ENCODE data around the gene MRPS27.

Gene MRPS27

GRCh38 chr5:72276219-72276752, 43.8 kb downstream of the MRPS27 start:
- H3K4me1 ChIP-seq (ENCODE audit: control insufficient read depth, insufficient read depth, low read length): no peaks in the 10 kb centered on the region
- H3K9me3 ChIP-seq (ENCODE audit: control insufficient read depth, insufficient read depth, low read depth, low read length): no peaks in the 10 kb centered on the region
- H3K27me3 ChIP-seq (ENCODE audit: control insufficient read depth, insufficient read depth, low read length): no peaks in the 10 kb centered on the region
- peaks cover 18% of the 10 kb centered on the region for H3K36me3 ChIP-seq (ENCODE audit: control insufficient read depth, insufficient read depth, low read length)
- H3K4me3 ChIP-seq (ENCODE audit: low read depth, low read length): no peak overlapping the region
- no peak overlapping the region for H3K27ac ChIP-seq (ENCODE audit: low read depth, low read length)
- H3K9ac ChIP-seq (ENCODE audit: low read length): no peak overlapping the region

- H3K9me3 ChIP-seq (ENCODE audit: control insufficient read depth, insufficient read depth, low read depth, low read length): no peaks in the 10 kb centered on the region
- H3K27me3 ChIP-seq (ENCODE audit: control insufficient read depth, insufficient read depth, low read length): no peaks in the 10 kb centered on the region
- H3K9ac ChIP-seq (ENCODE audit: low read length): no peak overlapping the region
- peaks cover 9% of the 10 kb centered on the region for H3K36me3 ChIP-seq (ENCODE audit: control insufficient read depth, insufficient read depth, low read length)
- no peak overlapping the region for H3K27ac ChIP-seq (ENCODE audit: low read depth, low read length)
- H3K4me1 ChIP-seq (ENCODE audit: control insufficient read depth, insufficient read depth, low read length): peaks cover 4% of the 10 kb centered on the region
- no peak overlapping the region for H3K4me3 ChIP-seq (ENCODE audit: low read depth, low read length)
Measured at GRCh38 chr5:72273547-72273946, 46.5 kb downstream of the MRPS27 start.

GRCh38 chr5:72272398-72272797, 47.6 kb downstream of the MRPS27 start:
- peaks cover 5% of the 10 kb centered on the region; the same call in 1 of the 2 replicates for H3K36me3 ChIP-seq (ENCODE audit: control insufficient read depth, insufficient read depth, low read length)
- no peak overlapping the region for H3K4me3 ChIP-seq (ENCODE audit: low read depth, low read length)
- no peak overlapping the region for H3K27ac ChIP-seq (ENCODE audit: low read depth, low read length)
- H3K4me1 ChIP-seq (ENCODE audit: control insufficient read depth, insufficient read depth, low read length): peaks cover 4% of the 10 kb centered on the region
- H3K9me3 ChIP-seq (ENCODE audit: control insufficient read depth, insufficient read depth, low read depth, low read length): no peaks in the 10 kb centered on the region
- H3K9ac ChIP-seq (ENCODE audit: low read length): no peak overlapping the region
- no peaks in the 10 kb centered on the region for H3K27me3 ChIP-seq (ENCODE audit: control insufficient read depth, insufficient read depth, low read length)

GRCh38 chr5:72271702-72272101, 48.3 kb downstream of the MRPS27 start:
- H3K9ac ChIP-seq (ENCODE audit: low read length): no peak overlapping the region
- no peak overlapping the region for H3K27ac ChIP-seq (ENCODE audit: low read depth, low read length)
- H3K27me3 ChIP-seq (ENCODE audit: control insufficient read depth, insufficient read depth, low read length): no peaks in the 10 kb centered on the region
- H3K36me3 ChIP-seq (ENCODE audit: control insufficient read depth, insufficient read depth, low read length): peaks cover 5% of the 10 kb centered on the region; the same call in 1 of the 2 replicates
- peaks cover 4% of the 10 kb centered on the region for H3K4me1 ChIP-seq (ENCODE audit: control insufficient read depth, insufficient read depth, low read length)
- no peak overlapping the region for H3K4me3 ChIP-seq (ENCODE audit: low read depth, low read length)
- no peaks in the 10 kb centered on the region for H3K9me3 ChIP-seq (ENCODE audit: control insufficient read depth, insufficient read depth, low read depth, low read length)

GRCh38 chr5:72270037-72270436, 50.0 kb downstream of the MRPS27 start:
- H3K27ac ChIP-seq (ENCODE audit: low read depth, low read length): no peak overlapping the region
- H3K4me1 ChIP-seq (ENCODE audit: control insufficient read depth, insufficient read depth, low read length): peaks cover 4% of the 10 kb centered on the region
- peaks cover 5% of the 10 kb centered on the region; the same call in 1 of the 2 replicates for H3K36me3 ChIP-seq (ENCODE audit: control insufficient read depth, insufficient read depth, low read length)
- H3K27me3 ChIP-seq (ENCODE audit: control insufficient read depth, insufficient read depth, low read length): no peaks in the 10 kb centered on the region
- H3K9ac ChIP-seq (ENCODE audit: low read length): no peak overlapping the region
- no peak overlapping the region for H3K4me3 ChIP-seq (ENCODE audit: low read depth, low read length)
- H3K9me3 ChIP-seq (ENCODE audit: control insufficient read depth, insufficient read depth, low read depth, low read length): no peaks in the 10 kb centered on the region

GRCh38 chr5:72269411-72269780, 50.6 kb downstream of the MRPS27 start:
- Histone ChIP-seq H3K9me3 (ENCODE audit: control insufficient read depth, insufficient read depth, low read depth, low read length) (no peaks in the 10 kb centered on the region), H3K4me3 (ENCODE audit: low read depth, low read length) (no peak overlapping the region), H3K36me3 (ENCODE audit: control insufficient read depth, insufficient read depth, low read length) (peaks cover 5% of the 10 kb centered on the region; the same call in 1 of the 2 replicates), H3K4me1 (ENCODE audit: control insufficient read depth, insufficient read depth, low read length) (peaks cover 4% of the 10 kb centered on the region), H3K27ac (ENCODE audit: low read depth, low read length) (no peak overlapping the region), H3K27me3 (ENCODE audit: control insufficient read depth, insufficient read depth, low read length) (no peaks in the 10 kb centered on the region), H3K9ac (ENCODE audit: low read length) (no peak overlapping the region)

GRCh38 chr5:72268753-72269410, 51.2 kb downstream of the MRPS27 start:
- H3K27me3 ChIP-seq (ENCODE audit: control insufficient read depth, insufficient read depth, low read length): no peaks in the 10 kb centered on the region

GRCh38 chr5:72268260-72268659, 51.8 kb downstream of the MRPS27 start:
- peaks cover 4% of the 10 kb centered on the region for H3K4me1 ChIP-seq (ENCODE audit: control insufficient read depth, insufficient read depth, low read length)
- H3K27ac ChIP-seq (ENCODE audit: low read depth, low read length): no peak overlapping the region
- 0 out of 2 replicates have a peak, but pooled peaks cover under 1% of the 10 kb centered on the region for H3K36me3 ChIP-seq (ENCODE audit: control insufficient read depth, insufficient read depth, low read length)
- no peak overlapping the region for H3K4me3 ChIP-seq (ENCODE audit: low read depth, low read length)
- H3K9ac ChIP-seq (ENCODE audit: low read length): no peak overlapping the region
- H3K27me3 ChIP-seq (ENCODE audit: control insufficient read depth, insufficient read depth, low read length): no peaks in the 10 kb centered on the region
- no peaks in the 10 kb centered on the region for H3K9me3 ChIP-seq (ENCODE audit: control insufficient read depth, insufficient read depth, low read depth, low read length)

More at GRCh38 chr5:72268753-72269410, 51.2 kb downstream of the MRPS27 start:
- Histone ChIP-seq H3K36me3 (ENCODE audit: control insufficient read depth, insufficient read depth, low read length) (0 out of 2 replicates have a peak, but pooled peaks cover 3% of the 10 kb centered on the region), H3K4me1 (ENCODE audit: control insufficient read depth, insufficient read depth, low read length) (peaks cover 4% of the 10 kb centered on the region), H3K27ac (ENCODE audit: low read depth, low read length) (no peak overlapping the region), H3K4me3 (ENCODE audit: low read depth, low read length) (no peak overlapping the region), H3K9ac (ENCODE audit: low read length) (no peak overlapping the region), H3K9me3 (ENCODE audit: control insufficient read depth, insufficient read depth, low read depth, low read length) (no peaks in the 10 kb centered on the region)

- no peaks in the 10 kb centered on the region for H3K9me3 ChIP-seq (ENCODE audit: control insufficient read depth, insufficient read depth, low read depth, low read length)
- no peak overlapping the region for H3K9ac ChIP-seq (ENCODE audit: low read length)
- no peak overlapping the region for H3K4me3 ChIP-seq (ENCODE audit: low read depth, low read length)
- H3K27me3 ChIP-seq (ENCODE audit: control insufficient read depth, insufficient read depth, low read length): no peaks in the 10 kb centered on the region
- H3K36me3 ChIP-seq (ENCODE audit: control insufficient read depth, insufficient read depth, low read length): no peaks in the 10 kb centered on the region
- H3K4me1 ChIP-seq (ENCODE audit: control insufficient read depth, insufficient read depth, low read length): peaks cover 4% of the 10 kb centered on the region
- no peak overlapping the region for H3K27ac ChIP-seq (ENCODE audit: low read depth, low read length)
Measured at GRCh38 chr5:72267685-72268084, 52.4 kb downstream of the MRPS27 start.

- H3K9me3 ChIP-seq (ENCODE audit: control insufficient read depth, insufficient read depth, low read depth, low read length): no peaks in the 10 kb centered on the region
- no peak overlapping the region for H3K27ac ChIP-seq (ENCODE audit: low read depth, low read length)
- peaks cover 4% of the 10 kb centered on the region for H3K4me1 ChIP-seq (ENCODE audit: control insufficient read depth, insufficient read depth, low read length)
- no peaks in the 10 kb centered on the region for H3K36me3 ChIP-seq (ENCODE audit: control insufficient read depth, insufficient read depth, low read length)
- no peak overlapping the region for H3K4me3 ChIP-seq (ENCODE audit: low read depth, low read length)
- no peaks in the 10 kb centered on the region for H3K27me3 ChIP-seq (ENCODE audit: control insufficient read depth, insufficient read depth, low read length)
- H3K9ac ChIP-seq (ENCODE audit: low read length): no peak overlapping the region
Measured at GRCh38 chr5:72266862-72267261, 53.2 kb downstream of the MRPS27 start.

GRCh38 chr5:72265032-72265877, 54.8 kb downstream of the MRPS27 start:
- H3K4me3 ChIP-seq (ENCODE audit: low read depth, low read length): no peak overlapping the region
- H3K9me3 ChIP-seq (ENCODE audit: control insufficient read depth, insufficient read depth, low read depth, low read length): no peaks in the 10 kb centered on the region
- peaks cover 4% of the 10 kb centered on the region for H3K4me1 ChIP-seq (ENCODE audit: control insufficient read depth, insufficient read depth, low read length)
- H3K27me3 ChIP-seq (ENCODE audit: control insufficient read depth, insufficient read depth, low read length): no peaks in the 10 kb centered on the region
- H3K36me3 ChIP-seq (ENCODE audit: control insufficient read depth, insufficient read depth, low read length): no peaks in the 10 kb centered on the region
- H3K27ac ChIP-seq (ENCODE audit: low read depth, low read length): no peak overlapping the region
- no peak overlapping the region for H3K9ac ChIP-seq (ENCODE audit: low read length)

Data from HUES6 (cell line).